Measurements from ENCODE around the gene SYNDIG1.

Gene SYNDIG1

DNA sequence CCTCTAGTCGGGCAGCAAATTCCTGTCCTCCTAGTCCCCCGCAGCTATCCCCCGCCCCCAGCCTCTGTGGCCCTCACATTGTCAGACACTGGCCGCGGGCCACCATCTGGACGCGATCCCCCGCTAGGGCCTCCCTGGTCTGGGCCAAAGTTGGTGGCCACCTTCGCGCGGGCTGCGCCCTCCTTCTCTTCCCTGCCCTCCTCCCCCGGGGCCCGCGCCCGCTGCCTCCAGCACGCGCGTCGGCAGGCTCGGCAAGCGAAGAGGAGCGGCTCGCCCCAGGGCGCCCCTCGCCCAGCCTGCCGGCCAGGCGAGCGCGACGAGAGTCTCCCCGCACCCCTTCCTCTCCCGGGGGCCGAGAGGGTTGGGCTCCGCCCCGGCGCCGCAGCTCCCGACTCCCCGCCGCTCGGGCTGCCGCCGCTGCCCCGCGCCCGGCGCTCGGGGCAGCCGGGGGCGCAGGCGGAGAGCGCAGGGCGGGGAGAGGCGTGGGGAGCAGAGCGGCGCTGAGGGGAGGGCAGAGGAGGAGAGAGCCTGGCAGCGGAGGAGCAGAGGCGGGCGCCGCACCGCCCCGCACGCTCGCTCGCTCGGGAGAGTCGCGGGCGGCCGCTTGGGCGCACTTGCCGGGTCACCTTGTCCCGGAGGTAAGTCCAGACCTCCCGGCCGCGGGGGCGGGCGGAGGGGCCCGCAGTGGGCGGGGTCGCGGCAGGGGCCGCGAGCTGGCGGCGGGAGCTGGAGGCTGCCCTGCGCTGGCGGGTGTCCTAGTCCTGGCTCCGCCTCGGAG, at the start of gene SYNDIG1:
SYNDIG1 (plus strand) TSS at position 514 of the 778 bp plus-strand sequence. CDS start 73,469 bp downstream, outside the sequence.
- DNase-seq (ENCODE audit: low read depth), result no peak

DNA sequence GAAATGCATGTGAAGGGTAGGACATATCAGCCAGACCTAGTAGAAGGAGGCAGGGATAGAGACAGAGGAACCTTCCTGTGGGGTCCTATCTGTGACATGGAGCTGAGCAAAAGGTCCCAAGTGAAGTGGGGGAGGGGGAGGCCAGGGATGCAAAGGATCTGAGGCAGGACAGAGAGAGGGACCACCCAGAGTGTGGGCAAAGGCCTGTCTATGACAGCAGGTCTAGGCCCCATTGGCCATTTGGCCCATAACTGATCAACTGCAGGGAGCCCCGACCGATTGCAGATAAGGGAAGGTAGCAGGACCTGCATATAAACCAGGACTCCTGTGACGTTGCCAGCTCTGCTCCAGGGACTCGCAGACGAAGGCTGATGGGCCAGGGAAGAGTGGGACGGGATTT, 49.6 kb upstream of the SYNDIG1 start:
- DNase-seq (ENCODE audit: low read depth), result no peak

DNA sequence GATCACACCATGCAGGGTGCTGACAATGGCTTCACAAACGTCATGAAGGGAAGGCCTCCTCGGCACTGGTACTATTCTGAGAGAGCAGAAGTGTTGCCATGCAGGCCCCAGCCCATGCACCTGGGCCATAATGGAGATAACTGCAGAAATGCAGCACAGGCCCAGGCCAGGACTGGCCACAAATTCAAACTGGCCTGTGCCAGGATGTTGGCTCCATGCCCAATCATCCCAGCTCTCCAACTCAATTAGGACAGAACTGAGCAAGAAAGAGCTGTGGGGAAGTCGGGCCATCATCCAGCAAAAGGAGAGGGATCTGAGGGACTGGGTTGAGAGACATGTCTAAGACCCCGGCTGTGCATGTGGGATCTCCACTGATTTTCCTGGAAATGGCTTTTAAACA, 48.9 kb upstream of the SYNDIG1 start:
- no peak for DNase-seq (ENCODE audit: low read depth)

- DNase-seq (ENCODE audit: low read depth), result no peak
Measured at GRCh38 chr20:24421071-24421470, 48.4 kb upstream of the SYNDIG1 start.

GRCh38 chr20:24422091-24422760, 47.2 kb upstream of the SYNDIG1 start:
- DNase-seq (ENCODE audit: low read depth), result no peak

DNA sequence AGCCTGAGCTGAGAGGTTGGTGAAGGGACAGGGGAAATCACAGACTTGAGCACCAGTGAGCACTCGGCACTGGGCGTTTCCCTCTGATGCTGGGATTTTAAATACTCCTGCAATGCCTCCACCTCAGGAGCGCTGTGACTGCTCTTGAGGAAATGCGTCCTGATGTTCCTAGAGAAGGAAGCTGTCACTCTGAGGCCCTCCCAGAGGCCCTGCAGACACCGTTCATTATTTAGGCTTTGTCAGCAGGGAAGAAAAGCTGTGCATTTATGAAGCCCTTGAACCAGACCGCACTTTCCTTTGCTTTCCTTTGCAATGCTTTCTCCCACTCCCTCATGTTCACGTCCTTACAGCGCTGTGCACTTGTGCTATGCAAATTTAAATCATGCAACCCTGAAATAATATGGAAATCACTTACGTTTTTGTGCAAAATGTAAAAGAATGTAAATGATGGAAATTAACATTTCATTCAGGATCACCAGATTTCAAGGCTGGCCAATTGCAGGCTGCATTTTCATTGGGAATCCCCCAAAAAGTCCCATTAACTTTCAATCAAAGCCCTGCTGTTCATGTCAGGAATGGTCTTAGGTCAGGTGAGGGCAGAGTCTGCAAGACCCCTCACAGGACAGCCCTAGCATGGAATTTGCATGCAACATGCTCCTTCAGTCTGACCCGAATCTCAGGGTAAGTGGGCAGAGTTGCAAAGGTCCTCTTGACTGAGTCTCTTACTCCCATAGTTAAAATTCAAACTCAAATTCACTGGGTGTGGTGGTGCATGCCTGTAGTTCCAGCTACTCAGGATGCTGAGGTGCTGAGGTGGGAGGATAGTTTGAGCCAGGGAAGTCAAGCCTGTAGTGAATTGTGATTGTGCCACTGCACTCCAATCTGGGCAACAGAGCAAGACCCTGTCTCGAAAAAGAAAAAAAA, 45.8 kb upstream of the SYNDIG1 start:
- DNase-seq (ENCODE audit: low read depth), result no peak

GRCh38 chr20:24425523-24426135, 43.8 kb upstream of the SYNDIG1 start:
- DNase-seq (ENCODE audit: low read depth), result no peak

GRCh38 chr20:24431279-24432045, 38.0 kb upstream of the SYNDIG1 start:
- no peak for DNase-seq (ENCODE audit: low read depth)

- DNase-seq (ENCODE audit: low read depth), result no peak
Measured at GRCh38 chr20:24432046-24432442, 37.4 kb upstream of the SYNDIG1 start.

DNA sequence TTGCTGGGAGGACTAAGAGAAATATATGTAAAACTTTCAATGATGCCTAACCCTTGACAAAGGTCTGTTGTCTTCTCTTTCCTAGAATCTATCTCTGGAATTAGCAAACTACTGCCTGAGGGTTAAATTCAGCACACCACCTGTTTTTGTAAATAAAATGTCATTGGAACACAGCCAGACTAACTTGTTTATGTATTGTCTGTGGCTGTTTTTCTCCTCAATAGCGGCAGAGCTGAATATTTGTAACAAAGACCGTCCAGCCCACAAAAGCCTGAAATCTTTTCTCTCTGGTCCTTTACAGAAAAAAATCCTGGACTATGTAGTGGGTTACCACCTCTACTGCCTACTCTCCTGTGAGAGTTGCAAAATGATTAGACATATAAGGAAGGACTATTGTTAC, 33.3 kb upstream of the SYNDIG1 start:
- DNase-seq (ENCODE audit: low read depth), result no peak

GRCh38 chr20:24437196-24438082, 32.0 kb upstream of the SYNDIG1 start:
- no peak for DNase-seq (ENCODE audit: low read depth)

DNA sequence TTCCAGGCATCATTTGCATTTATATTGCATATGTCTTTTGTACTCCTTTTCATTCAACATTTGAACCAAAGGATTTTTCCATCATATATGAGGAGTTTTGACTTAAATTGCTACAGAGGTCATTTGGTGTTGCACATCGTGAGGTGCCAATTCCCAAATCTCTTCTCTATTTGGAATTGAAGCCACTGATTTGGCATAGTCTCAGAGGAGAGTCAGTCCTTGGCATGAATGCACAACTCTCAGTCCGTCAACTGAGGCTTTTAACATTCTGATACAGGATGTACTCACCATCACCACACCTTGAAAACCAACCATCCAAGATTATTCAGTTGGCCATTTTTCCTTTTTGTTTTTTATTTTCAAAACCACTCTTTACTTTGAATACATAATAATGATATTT, 31.1 kb upstream of the SYNDIG1 start:
- DNase-seq (ENCODE audit: low read depth), result no peak

- no peak for DNase-seq (ENCODE audit: low read depth)
Measured at GRCh38 chr20:24439737-24440387, 29.6 kb upstream of the SYNDIG1 start.

DNA sequence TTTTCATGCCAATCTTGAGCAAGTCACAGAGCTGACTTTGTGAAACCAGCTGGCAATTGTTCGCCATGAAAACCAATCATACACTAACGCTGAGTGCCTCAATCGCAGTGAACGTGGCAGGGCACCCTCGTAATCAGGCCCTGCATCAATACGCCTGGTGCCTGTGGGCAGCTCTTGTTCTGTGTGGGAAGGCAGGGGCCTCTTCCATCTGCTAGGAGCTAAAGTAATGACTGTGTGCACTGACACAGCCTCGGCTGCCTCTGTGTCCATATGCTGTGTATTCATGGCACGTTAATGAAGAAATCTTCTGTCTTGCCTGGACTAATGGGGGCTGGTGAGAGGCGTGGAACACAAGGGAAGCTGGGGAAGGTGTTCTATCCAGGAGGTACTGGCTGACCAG, 27.8 kb upstream of the SYNDIG1 start:
- no peak for DNase-seq (ENCODE audit: low read depth)

DNA sequence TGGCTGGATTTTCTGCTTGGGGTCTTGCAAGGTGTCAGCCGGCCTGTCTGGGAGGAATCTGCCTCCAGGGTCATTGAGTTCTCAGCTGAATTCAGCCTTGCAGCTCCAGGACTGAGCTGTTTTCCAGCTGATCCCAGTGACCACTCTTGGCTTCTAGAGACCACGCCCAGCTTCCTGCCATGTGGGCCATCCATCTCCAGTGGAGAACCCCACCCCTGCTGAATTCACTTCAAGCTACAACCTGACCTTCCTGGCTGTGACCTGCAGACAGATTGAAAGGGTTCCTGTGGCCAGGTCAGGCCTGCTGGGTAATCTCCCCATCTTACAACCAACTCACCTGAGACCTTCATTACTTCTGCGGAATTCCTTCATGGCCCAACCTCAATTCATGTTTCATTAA, 26.5 kb upstream of the SYNDIG1 start:
- DNase-seq (ENCODE audit: low read depth), result no peak

DNA sequence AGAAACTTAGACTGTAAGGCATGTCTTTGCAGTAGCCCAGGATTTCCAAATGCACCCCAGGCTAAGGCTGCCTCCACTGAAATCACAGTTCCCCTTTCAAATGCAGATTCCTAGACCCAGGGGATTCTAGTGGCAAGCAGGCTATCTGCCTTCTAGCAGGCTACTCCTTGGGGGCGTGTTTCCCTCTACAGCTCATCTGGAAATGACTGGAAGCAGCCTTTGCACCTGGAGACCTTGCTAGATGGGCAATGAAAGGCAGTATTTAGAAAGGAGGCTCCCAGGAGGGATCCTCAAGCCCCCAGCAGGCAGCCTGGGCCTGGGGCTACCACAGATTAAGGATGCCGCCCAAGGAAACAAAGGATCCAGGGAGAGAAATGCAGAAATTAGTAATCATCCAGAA, 26.0 kb upstream of the SYNDIG1 start:
- DNase-seq (ENCODE audit: low read depth), result no peak

GRCh38 chr20:24444526-24445190, 24.8 kb upstream of the SYNDIG1 start:
- no peak for DNase-seq (ENCODE audit: low read depth)

DNA sequence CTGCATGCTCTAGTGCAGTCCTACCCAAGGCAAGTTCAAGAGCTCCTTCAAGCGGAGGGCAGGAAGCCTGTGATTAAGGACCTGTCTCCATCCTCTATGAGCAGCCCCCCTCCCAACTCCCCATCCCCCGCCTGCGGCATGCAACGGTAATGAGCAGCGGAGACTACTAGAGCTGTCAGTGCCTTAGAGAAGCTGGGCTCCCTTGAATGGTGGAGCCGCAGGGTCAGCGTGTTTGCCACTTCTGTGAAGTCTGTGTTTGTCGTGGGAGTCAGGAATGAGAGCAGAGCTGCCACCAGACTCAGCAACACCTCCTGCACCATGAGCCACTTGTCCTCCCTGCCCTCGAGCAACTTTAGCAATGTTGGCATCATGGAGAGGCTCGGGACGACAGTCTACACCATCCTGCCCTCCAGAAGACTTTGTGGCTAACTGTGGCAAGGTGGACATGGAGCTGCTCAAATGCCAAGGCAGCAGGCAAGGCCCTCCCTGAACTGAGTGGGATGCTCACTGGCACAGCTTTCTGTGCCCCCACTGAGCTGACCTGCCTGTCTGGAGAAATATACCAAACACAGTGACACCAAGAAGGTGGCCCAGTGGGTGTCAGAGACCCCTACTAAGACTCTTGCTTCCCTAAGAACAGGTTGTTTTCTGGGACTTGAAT, 23.8 kb upstream of the SYNDIG1 start:
- no peak for DNase-seq (ENCODE audit: low read depth)

- DNase-seq (ENCODE audit: low read depth), result no peak
Measured at GRCh38 chr20:24446811-24447210, 22.6 kb upstream of the SYNDIG1 start.
